PC-9 (cell line): ENCODE measurements around the gene PALM. TPM values are rescaled to one million over a fixed set of nuclear protein-coding genes. Genes with fewer than 3 reads are reported as not detected.

Experiments
- BruUV-seq: library from RNA; stranded (reverse); fragments of 400-500 nt; replicated peaks from 2 replicates; lab custom pipeline; 2021; lab: Mats Ljungman, UMichigan
- CTCF ChIA-PET: fragments of 300-600 bp; sonication (Branson Sonifier 250); formaldehyde crosslinking; loops from one replicate; lab custom pipeline; 2022; ENCODE audit warnings: antibody characterized with exemption; lab: Charles Lee
- POLR2A ChIA-PET: fragments of 300-600 bp; sonication (Branson Sonifier 250); formaldehyde crosslinking; loops from one replicate; lab custom pipeline; 2022; ENCODE audit warnings: antibody characterized with exemption; ENCODE audit not compliant: unreplicated experiment; lab: Charles Lee
- DNase-seq, 2 experiments: peaks; one replicate each; pipeline versions ENCODE4 v3.0.0 to v3.0.0-alpha.2; 2015 to 2022; ENCODE audit warnings: mixed read lengths in 1 of 2
- H2AFZ ChIP-seq: fragments of 200-600 bp; sonication (generic); 2 replicates; pipeline ENCODE4 v1.8.1; 2017; ENCODE audit warnings: antibody characterized with exemption
- H3F3A ChIP-seq: fragments of 200-600 bp; sonication (generic); 2 replicates; pipeline ENCODE4 v1.8.1; 2017; ENCODE audit warnings: antibody characterized with exemption, mild to moderate bottlenecking, low read depth; ENCODE audit not compliant: insufficient read depth
- H3K27ac ChIP-seq: fragments of 200-600 bp; sonication (generic); 2 replicates; pipeline ENCODE4 v1.6.1; 2016; ENCODE audit warnings: mixed run types
- H3K27me3 ChIP-seq: fragments of 200-600 bp; sonication (generic); 2 replicates; pipeline ENCODE4 v1.6.1; 2016; ENCODE audit warnings: low read depth, mixed run types; ENCODE audit not compliant: insufficient read depth
- H3K36me3 ChIP-seq: fragments of 200-600 bp; sonication (generic); 2 replicates; pipeline ENCODE4 v1.6.1; 2016; ENCODE audit warnings: low read depth, mixed run types
- H3K4me1 ChIP-seq: fragments of 200-600 bp; sonication (generic); replicated peaks from 2 replicates; pipeline ENCODE4 v1.6.1; 2016; ENCODE audit warnings: mixed run types; ENCODE audit not compliant: insufficient read depth
- H3K4me2 ChIP-seq: fragments of 200-600 bp; sonication (generic); 2 replicates; pipeline ENCODE4 v1.6.1; 2017; ENCODE audit warnings: mixed run types
- H3K4me3 ChIP-seq: fragments of 200-600 bp; sonication (generic); 2 replicates; pipeline ENCODE4 v1.6.1; 2016; ENCODE audit warnings: mixed run types
- H3K79me2 ChIP-seq: fragments of 200-600 bp; sonication (generic); 2 replicates; pipeline ENCODE4 v1.6.1; 2017; ENCODE audit warnings: low read depth, mixed run types
- H3K9me2 ChIP-seq: fragments of 200-600 bp; sonication (generic); 2 replicates; pipeline ENCODE4 v1.8.1; 2017; ENCODE audit warnings: mild to moderate bottlenecking; ENCODE audit not compliant: insufficient read depth
- H3K9me3 ChIP-seq: fragments of 200-600 bp; sonication (generic); 2 replicates; pipeline ENCODE4 v1.8.1; 2016; ENCODE audit warnings: low read depth; ENCODE audit not compliant: insufficient read depth
- H4K20me1 ChIP-seq: fragments of 200-600 bp; sonication (generic); 2 replicates; pipeline ENCODE4 v1.8.1; 2017; ENCODE audit not compliant: insufficient read depth
- CTCF ChIP-seq: fragments of 200-600 bp; sonication (generic); conservative IDR thresholded peaks from 2 replicates; pipeline ENCODE4 v1.6.1; 2017; ENCODE audit warnings: mixed run types, antibody characterized with exemption, mild to moderate bottlenecking, moderate library complexity
- EZH2 ChIP-seq: fragments of 200-600 bp; sonication (generic); IDR thresholded peaks from 2 replicates; pipeline ENCODE4 v1.8.0; 2017; ENCODE audit warnings: antibody characterized with exemption, low read depth
- intact Hi-C: fragments of 100-400 bp; cut with micrococcal nuclease; formaldehyde crosslinking; loops from one replicate; pipeline ENCODE4 v1.10.0; 2022; ENCODE audit not compliant: unreplicated experiment
- total RNA-seq: library from RNA; stranded (reverse); gene quantifications from 2 replicates; pipeline ENCODE4 v1.2.3, GENCODE V29; 2021

Gene PALM
- total RNA-seq, 1 experiment from 2014 or later = 1.8 TPM

- peaks cover 19% of the 10 kb centered on the region for H3K79me2 ChIP-seq
- TF ChIP-seq EZH2 (no peak), CTCF (no peak)
- ChIA-PET CTCF (interaction anchor here (0.9 to 1.0 kb wide), 2 partner anchors 56 to 74 kb away, joined by 3 read pairs; no protein-coding TSS in a partner anchor), POLR2A (interaction anchor here (0.5 to 1.5 kb wide), 8 partner anchors 85 to 592 kb away, joined by 3 to 12 read pairs (median 6); no protein-coding TSS in a partner anchor)
- TSS peak; percentile 49 for BruUV-seq
- no peaks in the 10 kb centered on the region for H3K27me3 ChIP-seq
- H4K20me1 ChIP-seq = no peaks in the 10 kb centered on the region
- no peaks in the 10 kb centered on the region for H3K36me3 ChIP-seq
- H3K4me1 ChIP-seq = peaks cover 30% of the 10 kb centered on the region
- H3K9me3 ChIP-seq = no peaks in the 10 kb centered on the region
- no peak overlapping the region for H2AFZ ChIP-seq
- H3K4me2 ChIP-seq = peak overlapping the region; percentile 95
- H3K27ac ChIP-seq = peak overlapping the region; percentile 25; the same call in 1 of the 2 replicates
- DNase-seq = peak; percentile 54 to 85
- no peaks in the 10 kb centered on the region for H3K9me2 ChIP-seq
- peaks cover 33% of the 10 kb centered on the region for H3F3A ChIP-seq
- H3K4me3 ChIP-seq = peak overlapping the region; percentile 17; the same call in 1 of the 2 replicates
- intact Hi-C loops = loop anchor here (1.0 kb wide), 2 partner anchors 15 to 74 kb away; partner anchors contain the start of gene RNF126
Observed at GRCh38 chr19:677601-678436, 30.9 kb upstream of the PALM start.

- intact Hi-C loops = no loop called here
- H2AFZ ChIP-seq = no peak overlapping the region
- H3K4me3 ChIP-seq = peak overlapping the region; percentile 75; the same call in 1 of the 2 replicates
- ChIA-PET POLR2A (no interaction called here), CTCF (no interaction called here)
- H3F3A ChIP-seq = peaks cover 33% of the 10 kb centered on the region
- H3K9me2 ChIP-seq = no peaks in the 10 kb centered on the region
- H3K36me3 ChIP-seq = no peaks in the 10 kb centered on the region
- peaks cover 30% of the 10 kb centered on the region for H3K4me1 ChIP-seq
- BruUV-seq = TSS peak; percentile 65
- no peaks in the 10 kb centered on the region for H3K9me3 ChIP-seq
- H3K27me3 ChIP-seq = no peaks in the 10 kb centered on the region
- TF ChIP-seq EZH2 (no peak), CTCF (no peak)
- peak overlapping the region; percentile 95 for H3K4me2 ChIP-seq
- DNase-seq = no peak
- no peak overlapping the region for H3K27ac ChIP-seq
- peaks cover 19% of the 10 kb centered on the region for H3K79me2 ChIP-seq
- H4K20me1 ChIP-seq = no peaks in the 10 kb centered on the region
Observed at GRCh38 chr19:678791-679388, 29.8 kb upstream of the PALM start.
